ENCODE results near the gene FAM149A. TPM values are rescaled to one million over a fixed set of nuclear protein-coding genes. Genes with fewer than 3 reads are reported as not detected.

The FAM149A gene
- total RNA-seq, 1 donor from 2014 or later: 6.8 TPM

DNA sequence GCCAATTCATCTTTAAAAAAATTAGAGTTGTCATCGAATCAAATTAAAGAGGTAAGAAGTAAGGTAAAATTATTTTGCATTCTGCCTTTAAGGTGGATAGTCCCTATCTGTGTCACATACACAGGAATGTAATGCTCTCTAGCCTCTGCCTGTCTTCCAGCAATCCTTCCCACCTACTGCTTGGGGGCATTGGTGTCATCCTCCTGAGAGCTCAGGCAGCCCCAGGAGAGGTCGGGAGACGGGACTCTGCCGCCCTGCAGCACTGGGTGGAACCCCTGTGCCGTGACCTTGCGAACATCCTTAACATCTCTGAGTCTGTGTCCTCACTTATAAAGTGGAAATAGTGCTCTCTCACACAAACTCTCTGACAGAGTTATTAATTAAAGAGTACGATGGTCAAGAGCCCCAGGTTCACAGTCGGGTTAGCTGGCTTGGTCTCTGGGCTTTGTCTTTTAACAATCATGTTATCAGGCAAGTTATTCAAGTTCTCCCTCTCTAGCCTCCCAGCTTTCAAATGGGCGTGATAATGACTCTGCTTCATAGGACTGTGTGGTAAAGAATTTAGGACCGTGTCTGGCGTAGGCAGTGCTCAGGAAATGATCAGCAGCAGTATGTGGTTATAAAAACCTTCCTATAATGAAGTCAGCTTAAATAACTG, 25.4 kb upstream of the FAM149A start:
- Histone ChIP-seq H3K9ac (ENCODE audit: low read depth in 1 of 3, low read length in 3 of 3) (no peak overlapping the region), H3K27me3 (ENCODE audit: control insufficient read depth in 3 of 3, insufficient read depth in 3 of 3, low read length in 3 of 3) (no peaks in the 10 kb centered on the region), H3K4me3 (ENCODE audit: low read length in 3 of 3) (no peak overlapping the region), H3K4me1 (ENCODE audit: control insufficient read depth in 3 of 3, insufficient read depth in 3 of 3, low read length in 3 of 3) (no peaks in the 10 kb centered on the region), H3K36me3 (ENCODE audit: control insufficient read depth in 3 of 3, insufficient read depth in 3 of 3, low read length in 3 of 3) (peaks cover 0 to 4% (median 0%) of the 10 kb centered on the region in 3 donors), H3K27ac (ENCODE audit: low read depth, low read length) (no peak overlapping the region), H3K9me3 (ENCODE audit: control insufficient read depth in 3 of 3, low read length in 3 of 3) (no peaks in the 10 kb centered on the region)

DNA sequence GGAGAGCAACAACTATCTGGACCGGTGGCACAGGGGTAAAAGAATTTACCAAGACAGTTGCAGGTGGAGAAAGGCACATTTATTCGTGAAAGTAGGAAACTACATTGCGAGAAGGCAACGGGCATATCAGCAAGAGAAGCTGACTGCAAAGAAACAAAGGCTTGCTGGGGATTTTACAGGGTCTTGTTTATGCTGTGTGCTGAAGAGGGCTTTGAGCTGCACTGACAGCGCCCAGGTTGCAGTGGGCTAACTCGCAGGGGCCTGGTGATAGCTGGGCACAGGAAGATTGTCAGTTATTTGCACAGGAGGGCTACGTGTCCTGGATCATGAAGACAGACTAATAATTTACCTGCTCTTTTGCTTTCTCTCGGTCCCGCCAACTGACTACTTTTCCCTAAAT, 24.8 kb upstream of the FAM149A start:
- H3K4me3 ChIP-seq (ENCODE audit: low read length in 3 of 3): no peak overlapping the region
- H3K4me1 ChIP-seq (ENCODE audit: control insufficient read depth in 3 of 3, insufficient read depth in 3 of 3, low read length in 3 of 3): no peaks in the 10 kb centered on the region
- H3K36me3 ChIP-seq (ENCODE audit: control insufficient read depth in 3 of 3, insufficient read depth in 3 of 3, low read length in 3 of 3): peaks cover 0 to 4% (median 0%) of the 10 kb centered on the region in 3 donors
- H3K27me3 ChIP-seq (ENCODE audit: control insufficient read depth in 3 of 3, insufficient read depth in 3 of 3, low read length in 3 of 3): no peaks in the 10 kb centered on the region
- H3K27ac ChIP-seq (ENCODE audit: low read depth, low read length): no peak overlapping the region
- H3K9me3 ChIP-seq (ENCODE audit: control insufficient read depth in 3 of 3, low read length in 3 of 3): no peaks in the 10 kb centered on the region
- no peak overlapping the region for H3K9ac ChIP-seq (ENCODE audit: low read depth in 1 of 3, low read length in 3 of 3)

DNA sequence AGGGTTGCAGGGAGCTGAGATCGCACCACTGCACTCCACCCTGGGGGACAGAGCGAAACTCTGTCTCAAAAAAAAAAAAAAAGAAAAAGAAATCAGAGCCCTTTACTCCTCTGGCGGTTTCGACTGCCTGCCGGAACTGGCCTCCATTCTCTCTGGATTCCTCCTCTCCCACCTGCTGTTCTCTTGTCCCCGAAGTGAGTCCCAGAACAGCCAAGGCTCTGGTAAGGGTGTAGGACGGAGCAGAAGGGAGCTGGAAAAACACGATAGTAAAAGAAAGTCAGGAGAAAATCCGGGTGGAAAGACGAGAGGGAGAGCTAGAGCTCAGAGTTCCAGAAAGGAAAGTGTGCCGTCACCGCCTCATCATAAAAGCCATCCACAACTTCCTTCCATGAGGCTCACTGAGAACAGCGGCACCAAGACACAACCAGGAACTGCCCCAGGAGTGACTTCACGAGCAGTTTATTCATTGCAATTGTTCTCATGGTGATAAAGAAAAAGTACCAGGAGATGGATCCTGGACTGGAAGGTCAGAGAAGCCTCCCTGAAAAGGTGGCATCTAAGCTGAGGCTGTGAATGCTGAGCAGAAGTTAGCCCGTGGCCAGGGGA, 23.2 kb upstream of the FAM149A start:
- peaks cover 0 to 4% (median 0%) of the 10 kb centered on the region in 3 donors for H3K36me3 ChIP-seq (ENCODE audit: control insufficient read depth in 3 of 3, insufficient read depth in 3 of 3, low read length in 3 of 3)

DNA sequence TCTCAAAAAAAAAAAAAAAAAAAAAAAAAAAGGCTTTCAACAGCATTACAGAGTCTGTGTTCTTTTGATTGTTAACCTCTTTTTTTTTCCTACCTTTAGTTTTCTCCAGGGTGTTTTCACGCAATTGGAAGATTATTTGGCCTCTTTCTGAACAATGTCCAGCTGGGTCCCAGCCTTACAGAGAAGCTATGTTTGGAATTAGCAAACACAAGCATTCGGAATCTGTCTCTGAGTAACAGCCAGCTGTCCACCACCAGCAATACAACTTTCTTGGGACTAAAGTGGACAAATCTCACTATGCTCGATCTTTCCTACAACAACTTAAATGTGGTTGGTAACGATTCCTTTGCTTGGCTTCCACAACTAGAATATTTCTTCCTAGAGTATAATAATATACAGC, 22.3 kb upstream of the FAM149A start:
- H3K4me3 ChIP-seq (ENCODE audit: low read length in 3 of 3): no peak overlapping the region
- no peak overlapping the region for H3K27ac ChIP-seq (ENCODE audit: low read depth, low read length)
- no peaks in the 10 kb centered on the region for H3K9me3 ChIP-seq (ENCODE audit: control insufficient read depth in 3 of 3, low read length in 3 of 3)
- H3K27me3 ChIP-seq (ENCODE audit: control insufficient read depth in 3 of 3, insufficient read depth in 3 of 3, low read length in 3 of 3): no peaks in the 10 kb centered on the region
- no peak overlapping the region for H3K9ac ChIP-seq (ENCODE audit: low read depth in 1 of 3, low read length in 3 of 3)
- peaks cover 0 to 4% (median 0%) of the 10 kb centered on the region in 3 donors for H3K36me3 ChIP-seq (ENCODE audit: control insufficient read depth in 3 of 3, insufficient read depth in 3 of 3, low read length in 3 of 3)
- H3K4me1 ChIP-seq (ENCODE audit: control insufficient read depth in 3 of 3, insufficient read depth in 3 of 3, low read length in 3 of 3): no peaks in the 10 kb centered on the region

More for the DNA sequence above, 23.2 kb upstream of the FAM149A start:
- Histone ChIP-seq H3K4me3 (ENCODE audit: low read length in 3 of 3) (peak overlapping the region in 1 of 3 donors; percentile 35), H3K27me3 (ENCODE audit: control insufficient read depth in 3 of 3, insufficient read depth in 3 of 3, low read length in 3 of 3) (no peaks in the 10 kb centered on the region), H3K9ac (ENCODE audit: low read depth in 1 of 3, low read length in 3 of 3) (no peak overlapping the region), H3K27ac (ENCODE audit: low read depth, low read length) (no peak overlapping the region), H3K9me3 (ENCODE audit: control insufficient read depth in 3 of 3, low read length in 3 of 3) (no peaks in the 10 kb centered on the region), H3K4me1 (ENCODE audit: control insufficient read depth in 3 of 3, insufficient read depth in 3 of 3, low read length in 3 of 3) (no peaks in the 10 kb centered on the region)

DNA sequence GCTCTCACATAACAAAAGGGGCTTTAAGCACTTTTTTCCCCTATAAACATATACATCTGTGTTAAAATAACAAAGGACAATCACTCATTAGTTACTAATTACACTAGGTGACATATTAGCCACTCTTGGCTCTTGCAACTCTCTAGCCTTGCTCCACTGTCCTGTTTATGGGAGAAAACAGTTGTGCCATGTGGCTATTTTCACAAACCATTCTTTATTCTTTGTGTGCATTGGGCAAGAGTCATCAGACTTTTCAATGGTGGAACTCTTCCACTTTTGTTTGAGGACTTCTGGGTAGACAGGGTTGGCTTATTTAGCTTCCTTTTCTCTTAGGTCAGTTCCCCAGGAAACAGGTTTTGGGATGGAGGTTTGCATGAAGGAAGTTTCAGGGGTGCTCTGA, 16.0 kb upstream of the FAM149A start:
- no peaks in the 10 kb centered on the region for H3K27me3 ChIP-seq (ENCODE audit: control insufficient read depth in 3 of 3, insufficient read depth in 3 of 3, low read length in 3 of 3)
- H3K9me3 ChIP-seq (ENCODE audit: control insufficient read depth in 3 of 3, low read length in 3 of 3): no peaks in the 10 kb centered on the region
- H3K36me3 ChIP-seq (ENCODE audit: control insufficient read depth in 3 of 3, insufficient read depth in 3 of 3, low read length in 3 of 3): no peaks in the 10 kb centered on the region
- no peak overlapping the region for H3K4me3 ChIP-seq (ENCODE audit: low read length in 3 of 3)
- H3K9ac ChIP-seq (ENCODE audit: low read depth in 1 of 3, low read length in 3 of 3): no peak overlapping the region
- no peak overlapping the region for H3K27ac ChIP-seq (ENCODE audit: low read depth, low read length)
- H3K4me1 ChIP-seq (ENCODE audit: control insufficient read depth in 3 of 3, insufficient read depth in 3 of 3, low read length in 3 of 3): no peaks in the 10 kb centered on the region

DNA sequence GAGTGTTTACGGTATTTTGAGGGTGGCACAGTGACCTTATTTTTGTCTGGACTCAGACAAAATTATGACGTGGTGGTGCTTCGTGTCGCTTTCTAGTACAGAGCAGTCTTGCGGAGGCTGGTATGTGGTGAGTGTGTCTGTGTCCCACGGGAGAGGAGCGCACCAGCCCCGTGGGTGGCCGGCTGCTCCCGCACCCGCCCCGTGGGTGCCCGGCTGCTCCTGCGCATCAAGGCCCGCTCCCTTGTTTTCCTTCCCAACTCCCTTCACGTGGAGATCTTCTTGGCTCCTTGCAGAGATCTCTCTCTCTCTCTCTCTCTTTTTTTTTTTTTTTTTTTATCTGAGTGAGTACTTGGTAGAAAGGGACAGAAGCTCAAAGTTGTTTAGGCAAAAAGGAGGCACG, 12.2 kb upstream of the FAM149A start:
- Histone ChIP-seq H3K4me1 (ENCODE audit: control insufficient read depth in 3 of 3, insufficient read depth in 3 of 3, low read length in 3 of 3) (no peaks in the 10 kb centered on the region), H3K27me3 (ENCODE audit: control insufficient read depth in 3 of 3, insufficient read depth in 3 of 3, low read length in 3 of 3) (no peaks in the 10 kb centered on the region), H3K9ac (ENCODE audit: low read depth in 1 of 3, low read length in 3 of 3) (no peak overlapping the region), H3K9me3 (ENCODE audit: control insufficient read depth in 3 of 3, low read length in 3 of 3) (no peaks in the 10 kb centered on the region), H3K4me3 (ENCODE audit: low read length in 3 of 3) (no peak overlapping the region), H3K27ac (ENCODE audit: low read depth, low read length) (no peak overlapping the region), H3K36me3 (ENCODE audit: control insufficient read depth in 3 of 3, insufficient read depth in 3 of 3, low read length in 3 of 3) (no peaks in the 10 kb centered on the region)

DNA sequence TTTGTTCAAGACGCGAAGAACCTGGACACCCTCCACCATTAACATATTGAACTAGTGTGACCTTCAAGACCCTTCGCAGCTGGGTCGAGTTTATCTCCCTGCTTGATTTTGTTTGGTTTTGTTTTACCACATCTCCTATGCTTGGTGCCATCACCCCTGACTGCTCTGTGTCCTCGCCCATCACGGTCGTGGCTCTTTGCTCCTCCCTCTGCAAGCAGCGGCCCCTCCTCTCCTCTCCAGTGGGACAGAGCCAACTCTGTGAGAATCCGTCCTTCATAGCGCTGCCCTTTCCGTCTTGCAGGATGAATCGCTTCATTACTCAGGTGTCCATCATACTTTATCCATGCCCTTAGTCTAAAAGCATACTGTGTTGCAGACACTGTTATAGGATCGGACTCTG, 9.1 kb upstream of the FAM149A start:
- Histone ChIP-seq H3K27me3 (ENCODE audit: control insufficient read depth in 3 of 3, insufficient read depth in 3 of 3, low read length in 3 of 3) (no peaks in the 10 kb centered on the region), H3K27ac (ENCODE audit: low read depth, low read length) (no peak overlapping the region), H3K4me3 (ENCODE audit: low read length in 3 of 3) (no peak overlapping the region), H3K9ac (ENCODE audit: low read depth in 1 of 3, low read length in 3 of 3) (no peak overlapping the region), H3K9me3 (ENCODE audit: control insufficient read depth in 3 of 3, low read length in 3 of 3) (no peaks in the 10 kb centered on the region), H3K36me3 (ENCODE audit: control insufficient read depth in 3 of 3, insufficient read depth in 3 of 3, low read length in 3 of 3) (no peaks in the 10 kb centered on the region), H3K4me1 (ENCODE audit: control insufficient read depth in 3 of 3, insufficient read depth in 3 of 3, low read length in 3 of 3) (no peaks in the 10 kb centered on the region)

DNA sequence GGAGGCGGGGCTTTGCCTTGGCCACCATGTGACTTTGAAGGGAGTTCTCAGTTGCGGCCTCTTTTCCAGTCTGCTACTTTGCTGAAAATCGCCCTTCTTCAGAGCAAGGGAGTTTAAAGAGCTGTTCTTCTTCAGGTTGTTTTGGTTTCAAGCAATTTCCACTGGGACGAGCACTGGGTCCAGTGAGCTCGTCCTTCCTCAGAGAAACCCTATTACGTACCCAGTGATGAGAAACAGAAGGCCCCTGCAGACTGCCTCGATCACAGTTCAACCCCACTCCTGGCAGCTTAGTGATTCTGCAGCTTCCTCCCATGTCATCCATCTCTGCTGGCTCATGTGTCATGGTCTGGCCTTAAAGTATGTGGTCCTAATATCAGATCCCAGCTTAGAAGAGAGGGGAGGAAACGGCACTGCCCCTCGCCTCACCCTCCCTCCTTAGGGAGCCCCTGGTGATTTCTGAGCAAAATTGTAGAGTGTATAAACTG, 7.8 kb upstream of the FAM149A start:
- Histone ChIP-seq H3K4me3 (ENCODE audit: low read length in 3 of 3) (no peak overlapping the region), H3K4me1 (ENCODE audit: control insufficient read depth in 3 of 3, insufficient read depth in 3 of 3, low read length in 3 of 3) (no peaks in the 10 kb centered on the region), H3K9ac (ENCODE audit: low read depth in 1 of 3, low read length in 3 of 3) (no peak overlapping the region), H3K36me3 (ENCODE audit: control insufficient read depth in 3 of 3, insufficient read depth in 3 of 3, low read length in 3 of 3) (no peaks in the 10 kb centered on the region), H3K27me3 (ENCODE audit: control insufficient read depth in 3 of 3, insufficient read depth in 3 of 3, low read length in 3 of 3) (no peaks in the 10 kb centered on the region), H3K27ac (ENCODE audit: low read depth, low read length) (no peak overlapping the region), H3K9me3 (ENCODE audit: control insufficient read depth in 3 of 3, low read length in 3 of 3) (no peaks in the 10 kb centered on the region)

DNA sequence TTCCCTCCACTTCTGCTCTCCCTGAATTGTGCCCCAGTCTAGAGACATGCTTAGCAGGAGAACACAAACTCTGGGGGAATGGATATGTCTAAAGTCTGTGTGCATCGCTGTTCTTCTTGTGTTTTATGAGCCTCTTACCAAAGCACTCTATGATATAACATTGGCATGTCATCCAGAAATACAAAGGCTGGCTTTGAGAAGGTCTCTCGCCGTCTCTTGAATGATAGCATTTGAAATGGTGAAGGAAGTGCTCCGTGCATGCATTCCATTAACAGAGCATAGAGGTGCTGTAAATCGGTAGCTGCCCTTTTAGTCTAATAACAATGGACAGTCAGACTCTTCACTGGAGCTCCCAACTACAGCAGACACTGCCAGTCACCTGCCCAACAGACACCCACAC, 7.1 kb upstream of the FAM149A start:
- H3K9me3 ChIP-seq (ENCODE audit: control insufficient read depth in 3 of 3, low read length in 3 of 3): no peaks in the 10 kb centered on the region
- H3K9ac ChIP-seq (ENCODE audit: low read depth in 1 of 3, low read length in 3 of 3): no peak overlapping the region
- H3K27me3 ChIP-seq (ENCODE audit: control insufficient read depth in 3 of 3, insufficient read depth in 3 of 3, low read length in 3 of 3): no peaks in the 10 kb centered on the region
- H3K27ac ChIP-seq (ENCODE audit: low read depth, low read length): no peak overlapping the region
- H3K4me3 ChIP-seq (ENCODE audit: low read length in 3 of 3): no peak overlapping the region
- H3K4me1 ChIP-seq (ENCODE audit: control insufficient read depth in 3 of 3, insufficient read depth in 3 of 3, low read length in 3 of 3): no peaks in the 10 kb centered on the region
- H3K36me3 ChIP-seq (ENCODE audit: control insufficient read depth in 3 of 3, insufficient read depth in 3 of 3, low read length in 3 of 3): no peaks in the 10 kb centered on the region

DNA sequence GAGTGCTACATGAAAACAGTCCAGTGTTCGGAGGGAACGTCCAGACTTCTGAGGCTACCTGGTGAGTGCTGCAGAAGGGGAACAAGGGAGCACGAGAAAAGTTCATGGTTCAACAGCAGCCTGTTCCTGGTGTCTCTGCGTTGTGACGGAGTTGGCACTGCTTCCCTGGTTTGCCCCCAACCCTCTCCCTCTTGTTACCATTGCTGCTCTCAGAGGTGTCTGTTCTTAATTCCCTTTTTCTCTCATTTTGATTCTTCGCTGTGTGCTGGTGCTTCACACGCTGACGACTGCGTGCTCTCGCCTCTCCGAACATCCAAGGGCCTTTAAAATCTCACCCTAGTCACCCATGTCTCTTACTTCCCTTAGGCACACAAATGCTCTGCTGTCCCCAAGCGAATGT, 1.6 kb upstream of the FAM149A start:
- Histone ChIP-seq H3K4me3 (ENCODE audit: low read length in 3 of 3) (no peak overlapping the region), H3K9ac (ENCODE audit: low read depth in 1 of 3, low read length in 3 of 3) (no peak overlapping the region), H3K9me3 (ENCODE audit: control insufficient read depth in 3 of 3, low read length in 3 of 3) (no peaks in the 10 kb centered on the region), H3K4me1 (ENCODE audit: control insufficient read depth in 3 of 3, insufficient read depth in 3 of 3, low read length in 3 of 3) (peaks cover 4 to 8% (median 6%) of the 10 kb centered on the region in 3 donors), H3K27ac (ENCODE audit: low read depth, low read length) (no peak overlapping the region), H3K36me3 (ENCODE audit: control insufficient read depth in 3 of 3, insufficient read depth in 3 of 3, low read length in 3 of 3) (no peaks in the 10 kb centered on the region), H3K27me3 (ENCODE audit: control insufficient read depth in 3 of 3, insufficient read depth in 3 of 3, low read length in 3 of 3) (peaks cover 22 to 25% (median 22%) of the 10 kb centered on the region in 3 donors)
